ENCODE results near the gene DTX2. TPM values are rescaled to one million over a fixed set of nuclear protein-coding genes. Genes with fewer than 3 reads are reported as not detected.

Gene DTX2
- total and polyA plus RNA-seq, 8 donors: 20.0 to 252 (median 41.9) TPM

DNA sequence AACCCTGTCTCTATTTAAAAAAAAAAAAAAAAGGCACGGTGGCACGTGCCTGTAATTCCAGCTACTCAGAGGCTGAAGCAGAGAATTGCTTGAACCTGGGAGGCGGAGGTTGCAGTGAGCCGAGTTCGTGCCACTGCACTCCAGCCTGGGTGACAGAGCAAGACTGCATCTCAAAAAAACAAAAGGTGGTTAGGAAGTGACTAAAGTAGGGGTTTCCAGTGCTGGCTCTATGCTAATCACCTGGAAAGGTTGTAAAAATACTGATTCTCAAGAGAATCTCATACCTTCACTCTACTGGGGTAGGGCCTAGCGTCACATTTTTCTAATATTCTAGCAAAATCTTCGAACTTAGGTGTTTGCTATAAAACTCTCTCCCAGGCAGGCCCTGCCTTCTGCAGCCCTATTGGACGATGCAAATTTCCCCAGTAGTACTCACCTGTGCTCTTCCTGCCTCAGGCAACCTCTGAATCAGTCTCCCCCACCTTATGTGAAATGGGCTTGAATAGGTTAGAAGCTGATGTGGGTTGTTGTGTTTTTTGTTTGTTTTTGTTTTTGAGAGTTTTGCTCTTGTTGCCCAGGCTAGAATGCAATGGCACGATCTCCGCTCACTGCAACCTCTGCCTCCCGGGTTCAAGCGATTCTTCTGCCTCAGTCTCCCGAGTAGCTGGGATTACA is 33.2 kb upstream of the DTX2 start:
- WGBS, 5 donors: 88 to 94% (median 91%) methylated on average over 13 of the region's 13 CpGs
- no peak for DNase-seq
- Histone ChIP-seq H3K4me3 (no peak overlapping the region), H3K27ac (no peak overlapping the region), H3K36me3 (no peaks in the 10 kb centered on the region), H3K9me3 (no peaks in the 10 kb centered on the region), H3K27me3 (peaks cover 0 to 15% (median 0%) of the 10 kb centered on the region in 3 donors), H3K4me1 (peaks cover 0 to 3% (median 0%) of the 10 kb centered on the region in 4 donors)
- intact Hi-C loops (cut with DNase I; ENCODE audit: low total_unique reads): no loop called here
- TF ChIP-seq POLR2AphosphoS5 (IDR thresholded peaks at IDR 0.05) (no peak), POLR2A (IDR thresholded peaks at IDR 0.05) (no peak), CTCF (IDR thresholded peaks at IDR 0.05) (no peak), EP300 (IDR thresholded peaks at IDR 0.05) (no peak)

DNA sequence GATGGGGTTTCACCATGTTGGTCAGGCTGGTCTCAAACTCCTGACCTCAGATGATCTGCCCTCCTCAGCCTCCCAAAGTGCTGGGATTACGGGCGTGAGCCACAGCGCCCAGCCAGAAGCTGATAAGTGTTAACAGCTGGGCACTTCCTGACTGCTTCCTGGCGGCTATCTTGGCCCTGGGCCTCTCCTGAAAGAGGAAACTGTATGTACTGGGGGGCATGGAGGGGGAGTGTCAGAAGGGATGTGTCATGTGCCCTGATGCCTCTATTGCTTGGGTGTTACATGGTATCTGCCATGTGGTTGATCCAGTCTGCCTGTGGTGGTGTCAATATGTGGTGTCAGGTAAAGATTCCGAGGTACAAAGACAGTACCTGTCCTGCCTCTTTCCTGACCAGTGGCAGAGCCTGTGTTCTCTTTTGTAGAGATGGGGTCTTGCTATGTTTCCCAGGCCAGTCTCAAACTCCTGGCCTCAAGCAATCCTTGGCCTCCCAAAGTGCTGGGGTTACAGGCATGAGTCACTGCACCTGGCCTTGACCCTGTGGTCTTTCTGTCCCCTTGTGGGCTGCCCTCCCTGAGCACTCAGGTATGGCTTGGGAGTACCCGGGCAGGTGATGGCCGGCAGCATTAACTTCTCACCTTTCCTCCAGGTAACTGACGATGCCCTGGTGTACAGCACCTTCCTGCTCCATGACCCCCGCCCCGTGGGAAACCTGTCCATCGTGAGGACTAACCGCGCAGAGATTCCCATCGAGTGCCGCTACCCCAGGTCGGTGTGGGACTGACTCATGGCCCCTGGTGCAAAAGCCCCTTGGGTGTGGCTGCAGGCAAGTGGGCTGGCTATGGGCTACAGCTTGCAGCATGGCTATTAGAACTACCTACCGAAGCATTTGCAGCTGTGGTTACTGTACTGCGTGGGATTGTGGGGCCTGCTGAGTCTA is 32.4 kb upstream of the DTX2 start:
- intact Hi-C loops (cut with DNase I; ENCODE audit: low total_unique reads): no loop called here
- H3K27me3 ChIP-seq: peaks cover 0 to 11% (median 0%) of the 10 kb centered on the region in 3 donors
- H3K4me1 ChIP-seq: no peaks in the 10 kb centered on the region
- TF ChIP-seq POLR2A (IDR thresholded peaks at IDR 0.05): no peak
- no peak for TF ChIP-seq CTCF (IDR thresholded peaks at IDR 0.05)
- no peak for TF ChIP-seq EP300 (IDR thresholded peaks at IDR 0.05)
- TF ChIP-seq POLR2AphosphoS5 (IDR thresholded peaks at IDR 0.05): no peak
- no peak overlapping the region for H3K27ac ChIP-seq
- H3K36me3 ChIP-seq: no peaks in the 10 kb centered on the region
- no peak overlapping the region for H3K4me3 ChIP-seq
- no peaks in the 10 kb centered on the region for H3K9me3 ChIP-seq
- 50 to 86% (median 79%) methylated on average over 5 to 18 of the region's 18 CpGs for WGBS, 5 donors
- DNase-seq: peak in 1 of 2 donors; percentile 45

DNA sequence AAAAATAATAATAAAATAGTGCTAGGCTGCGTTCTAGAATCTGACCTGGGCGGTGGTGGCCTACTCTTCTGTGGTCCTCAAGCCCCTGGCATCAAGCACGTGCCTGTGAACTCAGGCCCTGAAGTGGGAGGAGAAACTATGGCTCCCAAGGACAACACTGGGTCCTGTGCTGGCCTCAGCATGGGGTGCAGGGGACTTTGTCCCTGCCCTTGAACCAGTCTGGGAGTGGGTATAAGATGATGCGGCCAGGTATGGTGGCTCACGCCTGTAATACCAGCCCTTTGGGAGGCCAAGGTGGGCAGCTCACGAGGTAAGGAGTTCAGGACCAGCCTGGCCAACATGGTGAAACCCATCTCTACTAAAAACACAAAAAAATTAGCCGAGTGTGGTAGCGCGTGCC is 31.3 kb upstream of the DTX2 start:
- TF ChIP-seq POLR2A (IDR thresholded peaks at IDR 0.05): no peak
- no peak for TF ChIP-seq EP300 (IDR thresholded peaks at IDR 0.05)
- no peak for TF ChIP-seq CTCF (IDR thresholded peaks at IDR 0.05)
- no peak for TF ChIP-seq POLR2AphosphoS5 (IDR thresholded peaks at IDR 0.05)
- WGBS, 5 donors: 90 to 95% (median 94%) methylated on average over 9 of the region's 9 CpGs
- H3K4me3 ChIP-seq: no peak overlapping the region
- H3K9me3 ChIP-seq: no peaks in the 10 kb centered on the region
- H3K4me1 ChIP-seq: no peaks in the 10 kb centered on the region
- H3K27me3 ChIP-seq: peaks cover 0 to under 1% (median 0%) of the 10 kb centered on the region in 3 donors
- DNase-seq: no peak
- intact Hi-C loops (cut with DNase I; ENCODE audit: low total_unique reads): no loop called here
- H3K27ac ChIP-seq: no peak overlapping the region
- H3K36me3 ChIP-seq: peaks cover 0 to 3% (median 0%) of the 10 kb centered on the region in 4 donors

DNA sequence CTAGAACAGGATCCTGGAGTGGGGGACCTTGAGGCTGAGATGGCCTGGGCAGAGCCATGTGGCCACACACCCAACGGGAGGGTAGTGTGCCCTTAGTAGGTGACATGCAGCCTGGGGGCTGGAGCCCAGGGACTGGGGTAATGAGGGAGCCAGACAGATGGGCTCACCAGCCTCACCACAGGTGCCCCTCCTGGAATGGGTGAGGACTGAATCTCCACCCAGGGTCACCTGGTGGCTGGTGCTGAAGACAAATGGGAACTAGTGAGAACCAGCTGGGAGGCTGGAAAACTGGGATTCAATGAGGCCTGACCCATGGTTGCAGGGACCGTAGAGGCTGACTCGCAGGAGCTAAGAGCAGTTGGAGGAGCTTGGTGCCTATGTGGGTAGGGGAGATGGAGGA is 30.7 kb upstream of the DTX2 start:
- H3K27me3 ChIP-seq: no peaks in the 10 kb centered on the region
- H3K4me1 ChIP-seq: no peaks in the 10 kb centered on the region
- H3K9me3 ChIP-seq: no peaks in the 10 kb centered on the region
- no peak for DNase-seq
- WGBS, 5 donors: 82 to 99% (median 92%) methylated on average over 3 of the region's 3 CpGs
- TF ChIP-seq CTCF (IDR thresholded peaks at IDR 0.05) (no peak), EP300 (IDR thresholded peaks at IDR 0.05) (no peak), POLR2A (IDR thresholded peaks at IDR 0.05) (no peak), POLR2AphosphoS5 (IDR thresholded peaks at IDR 0.05) (no peak)
- H3K36me3 ChIP-seq: peaks cover 0 to 9% (median 0%) of the 10 kb centered on the region in 4 donors
- H3K27ac ChIP-seq: no peak overlapping the region
- no peak overlapping the region for H3K4me3 ChIP-seq
- intact Hi-C loops (cut with DNase I; ENCODE audit: low total_unique reads): no loop called here

Data from stomach (tissue), 9 donors.